Suprapubic skin (tissue), 4 donors: Measurements from ENCODE around the gene SGMS2. TPM values are rescaled to one million over a fixed set of nuclear protein-coding genes. Genes with fewer than 3 reads are reported as not detected.

Experiments used
- DNase-seq, 2 donors: peaks; one replicate each; pipeline ENCODE4 v3.0.0-alpha.2; 2019; ENCODE audit warnings: low spot score in 2 of 2
- H3K27ac ChIP-seq: fragments of 200-600 bp; sonication (generic); one replicate; pipeline ENCODE4 v1.5.1; 2019
- H3K27me3 ChIP-seq: fragments of 200-600 bp; sonication (generic); one replicate; pipeline ENCODE4 v1.5.1; 2019
- H3K36me3 ChIP-seq: fragments of 200-600 bp; sonication (generic); one replicate; pipeline ENCODE4 v1.5.1; 2019
- H3K4me1 ChIP-seq: fragments of 200-600 bp; sonication (generic); one replicate; pipeline ENCODE4 v1.5.1; 2019
- H3K4me3 ChIP-seq: fragments of 200-600 bp; sonication (generic); one replicate; pipeline ENCODE4 v1.5.1; 2019; ENCODE audit warnings: mild to moderate bottlenecking
- H3K9me3 ChIP-seq: fragments of 200-600 bp; sonication (generic); one replicate; pipeline ENCODE4 v1.5.1; 2019
- EP300 ChIP-seq: sonication (generic); formaldehyde crosslinking; IDR thresholded peaks from one replicate; pipeline ENCODE4 v1.6.1; 2017; ENCODE audit warnings: antibody characterized with exemption
- POLR2A ChIP-seq, 2 donors: fragments of 450-650 bp; IDR thresholded peaks; one replicate each; pipeline ENCODE4 v1.6.1; 2017; ENCODE audit warnings: antibody characterized with exemption in 2 of 2, mild to moderate bottlenecking in 2 of 2, moderate library complexity in 2 of 2
- POLR2AphosphoS5 ChIP-seq, 3 donors: sonication (generic); formaldehyde crosslinking; IDR thresholded peaks; one replicate each; pipeline ENCODE4 v1.6.1; 2017; ENCODE audit warnings: antibody characterized with exemption in 3 of 3
- WGBS: methylation state at CpG from one replicate; pipeline ENCODE4 v1.1.5; 2018; 5-methylcytosine and 5-hydroxymethylcytosine counted together
- total RNA-seq, 4 donors: library from RNA; depleted of rRNA; stranded (reverse); fragments of >200 nt; gene quantifications; one replicate each; pipeline ENCODE4 v1.1.0, GENCODE V29; 2016
- TF ChIP-seq, protein P1 (sequence below), 2 donors: fragments of 200-600 bp in 1 of 2; fragments of 450-650 bp in 1 of 2; sonication (generic) in 1 of 2; IDR thresholded peaks; one replicate each; pipeline ENCODE4 v1.5.1; 2016 to 2019; ENCODE audit warnings: antibody characterized with exemption in 2 of 2, mild to moderate bottlenecking in 1 of 2, moderate library complexity in 1 of 2

Gene SGMS2
- total RNA-seq, 4 donors from 2014 or later = 18.3 to 100 (median 66.6) TPM

DNA sequence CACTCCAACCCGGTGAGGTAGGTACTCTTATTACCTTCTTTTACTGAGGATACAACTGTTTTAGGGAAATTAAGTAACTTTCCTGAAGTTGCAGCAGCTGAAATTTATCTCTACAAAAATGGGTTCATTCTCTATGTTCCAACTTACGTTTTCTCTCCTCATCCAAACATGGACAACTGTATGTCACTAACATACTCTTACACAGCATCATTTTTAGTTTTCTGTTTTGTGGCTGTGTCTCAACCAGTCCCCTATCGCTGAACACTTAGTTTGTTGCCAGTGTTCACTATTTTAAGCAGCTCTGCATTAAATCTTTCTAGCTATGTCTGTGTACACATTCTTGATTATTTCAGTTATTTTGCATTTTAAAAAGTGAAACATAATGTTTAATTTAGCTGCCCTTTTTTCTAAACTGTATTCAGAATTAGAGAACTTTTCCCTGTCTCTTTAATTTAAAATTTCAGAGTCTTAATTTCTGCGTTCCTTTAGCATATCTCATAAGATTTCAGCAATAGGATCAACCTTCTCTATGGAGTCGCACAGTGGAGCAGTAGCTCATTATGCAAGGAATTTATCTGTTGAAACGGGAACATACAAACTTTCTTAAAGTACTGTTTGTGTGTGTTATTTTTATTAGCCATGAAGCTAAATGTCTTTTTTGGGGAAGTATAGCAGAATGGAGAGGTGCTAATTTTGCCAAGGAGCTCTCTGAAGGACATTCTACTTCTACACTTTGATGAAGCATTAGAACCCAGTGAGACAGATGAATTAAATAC, 3.8 kb downstream of the SGMS2 start:
- H3K36me3 ChIP-seq = no peaks in the 10 kb centered on the region
- TF ChIP-seq, protein P1, sequence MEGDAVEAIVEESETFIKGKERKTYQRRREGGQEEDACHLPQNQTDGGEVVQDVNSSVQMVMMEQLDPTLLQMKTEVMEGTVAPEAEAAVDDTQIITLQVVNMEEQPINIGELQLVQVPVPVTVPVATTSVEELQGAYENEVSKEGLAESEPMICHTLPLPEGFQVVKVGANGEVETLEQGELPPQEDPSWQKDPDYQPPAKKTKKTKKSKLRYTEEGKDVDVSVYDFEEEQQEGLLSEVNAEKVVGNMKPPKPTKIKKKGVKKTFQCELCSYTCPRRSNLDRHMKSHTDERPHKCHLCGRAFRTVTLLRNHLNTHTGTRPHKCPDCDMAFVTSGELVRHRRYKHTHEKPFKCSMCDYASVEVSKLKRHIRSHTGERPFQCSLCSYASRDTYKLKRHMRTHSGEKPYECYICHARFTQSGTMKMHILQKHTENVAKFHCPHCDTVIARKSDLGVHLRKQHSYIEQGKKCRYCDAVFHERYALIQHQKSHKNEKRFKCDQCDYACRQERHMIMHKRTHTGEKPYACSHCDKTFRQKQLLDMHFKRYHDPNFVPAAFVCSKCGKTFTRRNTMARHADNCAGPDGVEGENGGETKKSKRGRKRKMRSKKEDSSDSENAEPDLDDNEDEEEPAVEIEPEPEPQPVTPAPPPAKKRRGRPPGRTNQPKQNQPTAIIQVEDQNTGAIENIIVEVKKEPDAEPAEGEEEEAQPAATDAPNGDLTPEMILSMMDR (IDR thresholded peaks at IDR 0.05) = no peak
- TF ChIP-seq POLR2AphosphoS5 (IDR thresholded peaks at IDR 0.05) (no peak), EP300 (no peak), POLR2A (IDR thresholded peaks at IDR 0.05) (no peak)
- no peak for DNase-seq
- WGBS = 79% methylated on average over 6 of the region's 6 CpGs
- H3K4me1 ChIP-seq = peaks cover 28% of the 10 kb centered on the region
- H3K27ac ChIP-seq = no peak overlapping the region
- H3K9me3 ChIP-seq = no peaks in the 10 kb centered on the region
- H3K4me3 ChIP-seq = no peak overlapping the region
- H3K27me3 ChIP-seq = no peaks in the 10 kb centered on the region

DNA sequence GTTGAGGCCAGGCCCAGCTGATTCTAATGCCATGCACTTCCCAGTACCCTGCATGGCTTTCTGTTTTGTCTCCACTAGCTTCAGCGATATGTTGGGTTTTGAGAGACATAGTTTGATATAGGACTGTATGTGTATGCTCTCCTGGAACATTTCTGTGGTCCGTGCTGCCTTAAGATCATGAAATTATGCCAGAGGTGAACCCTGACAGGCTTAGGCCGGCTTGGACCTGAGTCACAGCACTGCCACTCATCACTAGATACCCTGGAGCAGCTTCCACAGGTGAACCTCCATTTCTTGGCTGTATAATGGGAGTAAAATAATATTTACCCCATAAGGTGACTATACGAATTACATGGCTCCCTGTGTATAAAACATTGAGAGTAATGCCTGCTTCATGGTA, 6.4 kb downstream of the SGMS2 start:
- WGBS = 91% methylated on average over 4 of the region's 4 CpGs
- DNase-seq = no peak
- no peak for TF ChIP-seq EP300

DNA sequence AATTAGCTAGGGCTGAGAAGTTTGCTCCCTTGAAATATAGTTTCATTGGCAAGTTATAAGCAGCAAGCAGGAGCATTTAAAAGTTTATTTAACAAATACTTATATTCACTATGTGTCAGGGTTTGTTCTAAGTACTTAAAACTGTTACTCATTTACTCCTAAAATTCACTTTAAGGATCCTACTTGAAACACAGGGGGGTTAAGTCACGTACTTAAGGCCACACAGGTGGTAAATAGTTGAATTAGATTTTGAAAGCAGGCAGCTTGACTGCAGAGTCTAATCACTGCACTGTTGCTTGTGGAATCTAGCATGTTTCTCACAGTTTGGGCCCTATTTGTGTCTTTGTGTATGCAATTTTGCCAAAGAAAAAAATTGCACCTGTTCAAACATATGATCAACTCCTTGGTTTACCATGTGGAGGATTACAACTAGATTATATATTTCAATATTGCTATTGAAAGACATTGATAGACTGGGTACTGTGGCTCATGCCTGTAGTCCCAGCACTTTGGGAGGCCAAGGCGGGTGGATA, 7.6 kb downstream of the SGMS2 start:
- Histone ChIP-seq H3K9me3 (no peaks in the 10 kb centered on the region), H3K27me3 (no peaks in the 10 kb centered on the region), H3K4me3 (no peak overlapping the region), H3K27ac (no peak overlapping the region), H3K36me3 (no peaks in the 10 kb centered on the region), H3K4me1 (peaks cover 13% of the 10 kb centered on the region)
- 98% methylated on average over 2 of the region's 2 CpGs for WGBS
- no peak for DNase-seq
- TF ChIP-seq, protein P1 (IDR thresholded peaks at IDR 0.05) = no peak
- TF ChIP-seq POLR2AphosphoS5 (IDR thresholded peaks at IDR 0.05) (no peak), EP300 (no peak)

More for the DNA sequence above, 6.4 kb downstream of the SGMS2 start:
- H3K4me3 ChIP-seq = no peak overlapping the region
- peaks cover 14% of the 10 kb centered on the region for H3K4me1 ChIP-seq
- H3K27ac ChIP-seq = no peak overlapping the region
- no peaks in the 10 kb centered on the region for H3K9me3 ChIP-seq
- H3K27me3 ChIP-seq = no peaks in the 10 kb centered on the region
- no peaks in the 10 kb centered on the region for H3K36me3 ChIP-seq

DNA sequence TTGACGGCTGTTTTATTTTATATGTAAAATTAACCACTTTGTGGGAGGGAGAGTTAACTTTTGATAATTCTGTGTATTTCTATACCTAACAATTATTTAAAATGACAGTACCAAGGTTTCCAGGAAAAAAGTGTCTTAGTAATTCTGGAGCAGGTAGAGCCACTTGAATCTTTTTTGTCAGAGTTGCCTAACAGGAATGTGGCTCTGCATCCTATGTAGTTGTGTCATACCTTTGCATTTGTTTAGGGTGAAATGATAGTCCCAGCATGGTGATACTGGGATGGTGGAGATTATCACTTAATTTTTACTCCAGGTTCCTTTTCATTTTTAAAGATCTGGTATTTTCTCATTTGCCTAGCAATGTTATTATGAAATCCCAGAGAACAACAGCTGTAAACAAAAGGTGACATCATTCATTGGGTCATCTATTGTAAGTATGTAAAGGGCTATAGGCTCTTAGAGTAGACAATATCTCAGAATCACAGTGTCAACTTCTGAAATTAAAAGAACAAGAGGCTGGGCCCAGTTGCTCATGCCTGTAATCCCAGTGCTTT, 9.6 kb downstream of the SGMS2 start:
- TF ChIP-seq, protein P1 (IDR thresholded peaks at IDR 0.05) = no peak
- TF ChIP-seq POLR2AphosphoS5 (IDR thresholded peaks at IDR 0.05) (no peak), EP300 (no peak), POLR2A (IDR thresholded peaks at IDR 0.05) (no peak)
- no peak overlapping the region for H3K4me3 ChIP-seq
- H3K27ac ChIP-seq = no peak overlapping the region
- no peaks in the 10 kb centered on the region for H3K27me3 ChIP-seq
- 81% methylated on average over 1 of the region's 1 CpG for WGBS
- H3K36me3 ChIP-seq = no peaks in the 10 kb centered on the region
- H3K4me1 ChIP-seq = peaks cover 17% of the 10 kb centered on the region
- DNase-seq = no peak
- no peaks in the 10 kb centered on the region for H3K9me3 ChIP-seq

DNA sequence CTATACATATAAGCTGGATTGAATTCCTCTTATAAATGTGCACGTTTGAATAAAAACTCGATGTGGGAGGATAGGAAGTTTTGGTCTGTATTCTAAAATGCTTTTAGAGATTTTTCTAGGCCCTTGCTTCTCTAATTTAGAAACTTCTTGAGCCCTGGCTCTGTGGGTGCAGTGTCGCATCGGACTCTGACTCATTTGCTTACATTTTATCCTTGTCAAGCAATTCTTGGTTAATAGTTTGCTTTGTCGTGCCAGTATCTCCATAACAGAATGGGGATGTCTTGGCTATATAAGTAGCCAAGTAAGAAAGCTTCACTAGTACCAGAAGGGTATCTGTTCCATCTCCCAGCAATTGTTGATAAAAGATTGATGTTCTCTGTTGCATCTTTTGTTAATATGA, 10.7 kb downstream of the SGMS2 start:
- WGBS = 57% methylated on average over 5 of the region's 5 CpGs
- H3K4me3 ChIP-seq = no peak overlapping the region
- TF ChIP-seq POLR2A (IDR thresholded peaks at IDR 0.05) (no peak), EP300 (no peak), POLR2AphosphoS5 (IDR thresholded peaks at IDR 0.05) (no peak)
- TF ChIP-seq, protein P1 (IDR thresholded peaks at IDR 0.05) = no peak
- DNase-seq = no peak
- H3K4me1 ChIP-seq = peaks cover 17% of the 10 kb centered on the region
- H3K27ac ChIP-seq = no peak overlapping the region
- no peaks in the 10 kb centered on the region for H3K36me3 ChIP-seq
- H3K9me3 ChIP-seq = no peaks in the 10 kb centered on the region
- H3K27me3 ChIP-seq = no peaks in the 10 kb centered on the region
